HuH-7 (cell line): ENCODE results near the gene TBK1.

ENCODE experiments used
- DNase-seq: peaks from one replicate; pipeline ENCODE4 v3.0.0; 2011; ENCODE audit warnings: low spot score

Gene TBK1

DNA sequence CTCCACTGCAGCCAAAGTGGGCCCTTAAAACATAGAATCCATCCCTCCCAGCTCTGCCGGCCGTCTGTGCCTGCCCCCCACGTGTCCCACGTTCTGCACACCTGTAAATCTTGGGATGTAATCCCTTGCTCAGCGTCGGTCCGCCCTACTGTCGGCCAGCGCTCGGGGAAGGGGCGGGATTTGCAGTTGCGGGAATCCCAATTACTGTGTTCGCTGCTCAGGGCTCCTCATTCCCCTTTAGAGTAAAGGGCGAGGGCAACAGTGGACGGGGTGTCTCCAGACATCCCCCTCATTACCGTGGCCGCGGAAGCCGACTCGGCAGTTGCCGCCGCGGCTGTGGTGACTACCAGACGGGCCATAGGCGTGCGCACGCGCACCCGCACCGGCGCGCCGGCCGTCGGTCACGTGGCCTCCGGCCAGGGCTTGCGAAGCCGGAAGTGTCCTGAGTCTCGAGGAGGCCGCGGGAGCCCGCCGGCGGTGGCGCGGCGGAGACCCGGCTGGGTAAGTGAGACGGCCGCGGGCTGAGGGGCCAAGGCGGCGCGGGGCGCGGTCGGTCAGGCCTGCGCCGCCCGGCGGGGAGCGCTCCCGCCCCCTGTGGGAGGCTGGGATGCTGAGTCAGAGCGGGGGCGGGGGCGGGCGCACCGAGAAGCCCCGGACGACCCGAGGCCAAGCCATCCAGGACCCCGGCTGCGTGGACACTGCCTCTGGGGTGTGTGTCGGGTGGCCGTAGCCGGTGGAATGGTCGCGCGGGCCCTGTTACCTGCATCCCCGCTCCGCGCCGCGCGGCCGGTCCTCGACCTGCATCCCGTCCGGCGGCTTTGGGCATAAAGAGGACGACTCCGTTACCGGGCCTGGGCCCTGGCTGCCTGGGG is at the start of gene TBK1:
Gene TBK1 (plus strand): TSS at position 434 of the 872 bp plus-strand sequence. CDS start 3,751 bp downstream, outside the sequence.
- DNase-seq = peak; percentile 92

DNA sequence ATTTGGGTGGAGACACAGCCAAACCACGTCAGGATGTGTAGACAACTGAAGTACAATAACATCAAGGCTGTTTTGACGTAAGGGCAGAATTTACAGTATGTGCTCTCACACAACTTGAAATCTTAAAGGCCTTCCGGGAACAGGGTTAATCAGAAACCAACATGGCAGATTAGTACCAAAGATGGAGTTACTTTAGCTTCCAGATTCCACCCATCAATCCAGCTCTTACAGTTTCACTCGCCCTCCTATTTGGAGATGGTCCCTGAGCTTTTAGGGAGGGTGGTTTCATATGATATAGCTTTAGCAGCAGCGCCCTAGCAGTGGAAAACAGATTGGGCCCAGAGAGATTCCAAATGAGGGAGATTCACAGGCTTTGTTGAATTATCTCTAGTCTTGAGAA is 49.7 kb upstream of the TBK1 start:
- DNase-seq = no peak

DNA sequence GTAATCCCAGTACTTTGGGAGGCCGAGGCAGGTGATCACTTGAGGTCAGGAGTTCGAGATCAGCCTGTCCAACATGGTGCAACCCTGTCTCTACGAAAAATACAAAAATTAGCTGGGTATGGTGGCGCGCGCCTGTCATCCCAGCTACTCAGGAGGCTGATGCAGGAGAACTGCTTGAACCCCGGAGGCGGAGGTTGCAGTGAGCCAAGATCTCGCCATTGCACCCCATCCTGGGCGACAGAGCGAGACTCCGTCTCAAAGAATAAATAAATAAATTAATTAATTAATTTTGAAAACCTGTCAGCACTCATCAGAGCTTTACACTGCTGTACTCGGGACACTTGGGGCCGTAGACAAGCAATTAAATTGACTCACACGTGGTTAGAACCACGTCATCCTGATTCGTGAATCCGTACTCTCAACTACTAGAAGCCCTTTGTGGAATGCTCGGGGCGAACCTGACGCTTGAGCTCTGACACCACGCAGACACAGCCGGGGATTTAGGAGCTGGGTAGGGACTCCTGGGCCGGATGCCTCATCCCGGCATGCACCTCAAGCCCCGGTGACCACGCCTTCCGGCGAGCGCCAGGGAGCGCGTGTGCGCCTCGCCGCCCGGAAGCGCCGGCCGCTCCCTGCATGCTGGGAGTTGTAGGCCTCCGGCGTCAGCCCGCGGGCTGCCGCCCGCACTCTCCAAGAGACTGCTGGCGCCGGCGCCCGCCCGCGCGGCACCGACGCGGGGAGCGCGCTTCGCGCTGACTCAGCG is 48.0 kb upstream of the TBK1 start, which contains the start of gene XPOT:
Gene XPOT (plus strand): TSS at position 686 of the 763 bp plus-strand sequence. CDS start 5,644 bp downstream, outside the sequence.
- DNase-seq = peak; percentile 97

DNA sequence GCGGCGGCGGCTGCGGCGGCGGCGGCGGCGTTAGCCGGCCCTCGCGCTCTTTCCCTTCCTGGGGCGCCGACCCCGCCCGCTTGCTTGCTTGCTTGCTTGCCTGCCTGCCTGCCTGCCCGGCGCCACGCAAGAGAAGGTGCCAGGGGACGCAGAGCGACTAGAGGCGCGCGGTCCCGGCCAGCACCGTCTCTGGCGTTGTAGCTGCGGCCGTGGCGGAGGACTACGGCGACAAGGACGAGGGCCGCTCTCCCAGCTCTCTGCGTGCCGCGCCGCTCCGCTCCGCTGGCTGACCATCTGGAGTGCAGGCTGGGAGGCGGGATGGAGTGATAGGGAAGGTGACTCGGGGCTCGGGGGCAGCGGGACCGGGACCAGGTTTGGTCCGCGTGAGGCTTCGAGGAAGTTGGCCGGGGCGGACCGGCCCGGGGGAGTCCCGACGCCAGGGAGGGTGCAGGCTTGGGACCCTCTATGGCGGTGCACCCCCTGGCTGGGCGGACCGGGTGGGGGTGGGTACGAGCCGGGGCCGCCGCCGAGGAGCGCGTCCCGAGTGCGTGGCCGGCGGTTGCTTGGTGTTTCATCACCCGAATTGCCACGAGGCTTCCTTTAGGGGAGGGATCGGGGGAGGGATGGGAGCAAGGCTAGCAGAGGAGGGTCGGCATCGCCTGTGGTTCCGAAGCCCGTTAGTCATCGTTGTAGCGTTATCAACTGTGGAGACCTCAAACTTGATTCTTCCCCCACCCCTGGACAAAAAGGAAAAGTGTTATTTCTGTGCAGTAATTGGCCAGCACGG is 47.3 kb upstream of the TBK1 start:
- DNase-seq = peak; percentile 79

DNA sequence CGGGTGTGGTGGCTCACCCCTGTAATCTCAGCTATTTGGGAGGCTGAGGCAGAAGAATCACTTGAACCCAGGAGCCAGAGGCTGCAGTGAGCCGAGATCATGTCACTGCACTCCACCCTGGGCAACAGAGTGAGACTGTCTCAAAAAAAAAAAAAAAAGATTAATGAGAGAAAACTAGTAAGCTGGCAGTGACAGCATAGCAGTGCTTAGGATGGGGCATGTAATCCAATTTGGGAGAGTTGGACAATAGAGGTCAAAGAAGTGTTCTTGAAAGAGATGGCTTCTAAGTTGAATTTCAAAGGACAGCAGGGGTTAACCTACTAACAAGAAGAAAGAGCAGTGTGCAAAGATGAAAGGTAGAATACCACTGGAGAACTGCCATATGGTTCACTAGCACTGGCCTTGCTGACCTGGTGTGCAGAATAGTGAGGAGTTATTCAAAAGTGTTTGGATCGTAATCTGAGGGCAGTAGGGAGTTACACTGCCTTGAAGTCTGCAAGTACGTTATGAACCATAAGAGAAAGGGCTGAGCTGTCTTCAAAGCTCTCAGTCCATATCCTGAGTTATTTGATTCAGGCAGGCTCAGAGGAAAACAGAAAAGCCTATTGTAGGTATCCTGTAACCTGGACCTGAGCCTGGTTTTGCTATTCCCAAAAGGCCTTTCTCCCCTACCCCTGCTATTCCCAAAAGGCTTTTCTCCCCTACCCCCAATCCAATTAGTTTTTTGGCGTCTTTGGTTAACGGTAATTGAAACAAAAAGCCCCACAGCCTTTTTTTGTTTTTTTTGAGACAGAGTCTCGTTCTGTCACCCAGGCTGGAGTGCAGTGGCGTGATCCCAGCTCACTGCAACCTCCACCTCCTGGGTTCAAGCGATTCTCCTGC is 44.3 kb upstream of the TBK1 start:
- no peak for DNase-seq

DNA sequence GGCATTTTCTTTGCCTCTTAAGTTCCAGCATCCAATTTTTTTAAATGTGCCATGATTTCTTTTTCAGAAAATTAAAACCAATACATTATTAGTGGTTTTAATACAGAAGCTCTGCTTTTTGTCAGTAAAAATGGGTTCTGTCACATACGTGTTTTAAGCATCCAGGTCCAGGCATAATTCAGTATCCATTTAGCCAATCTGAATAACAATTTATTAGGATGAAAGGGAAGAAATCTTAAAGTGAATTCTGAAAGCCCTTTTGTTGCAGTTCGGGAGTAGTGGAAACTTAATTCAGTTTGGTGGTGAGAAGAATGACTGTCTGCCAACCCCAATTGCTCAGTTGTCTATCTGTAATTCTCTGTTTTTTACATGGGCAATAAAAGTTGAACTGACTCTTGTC is 40.5 kb upstream of the TBK1 start:
- no peak for DNase-seq

DNA sequence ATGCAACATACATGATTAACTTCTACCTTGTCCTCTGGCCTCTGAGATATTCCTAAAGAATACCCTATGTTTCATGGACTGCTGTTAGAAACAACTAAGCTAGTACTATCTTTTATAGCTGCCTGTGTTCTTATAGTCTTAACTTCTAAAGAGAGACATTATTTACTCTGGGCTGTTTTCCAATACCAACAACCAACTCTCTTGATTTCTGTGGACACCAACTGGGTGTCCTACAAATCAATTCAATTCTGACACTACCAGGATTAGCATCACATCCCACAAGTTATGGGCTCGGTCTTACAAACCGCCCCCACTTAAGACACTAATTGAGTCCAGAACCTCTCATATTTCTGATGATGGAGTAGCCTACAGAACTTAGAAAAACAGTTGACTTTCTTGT is 39.5 kb upstream of the TBK1 start:
- no peak for DNase-seq

DNA sequence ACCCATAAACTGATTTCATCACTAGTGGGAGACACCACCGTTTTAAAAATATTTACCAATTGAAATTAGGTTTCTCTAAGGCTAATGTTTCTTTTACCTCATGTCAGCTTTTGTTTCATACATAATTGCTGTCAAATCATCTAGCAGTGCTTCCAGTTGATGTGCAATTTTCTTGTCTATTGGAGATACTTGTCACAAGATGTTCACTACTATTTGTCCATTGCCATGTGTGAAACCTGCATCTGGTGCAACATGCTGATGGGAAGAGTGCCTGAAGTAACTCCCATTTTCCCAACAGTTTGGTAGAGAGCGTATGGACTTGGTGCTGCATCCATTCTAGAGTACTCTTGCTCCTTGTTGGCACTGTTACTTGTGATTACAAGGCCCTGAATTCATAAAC is 38.0 kb upstream of the TBK1 start:
- DNase-seq = no peak

DNA sequence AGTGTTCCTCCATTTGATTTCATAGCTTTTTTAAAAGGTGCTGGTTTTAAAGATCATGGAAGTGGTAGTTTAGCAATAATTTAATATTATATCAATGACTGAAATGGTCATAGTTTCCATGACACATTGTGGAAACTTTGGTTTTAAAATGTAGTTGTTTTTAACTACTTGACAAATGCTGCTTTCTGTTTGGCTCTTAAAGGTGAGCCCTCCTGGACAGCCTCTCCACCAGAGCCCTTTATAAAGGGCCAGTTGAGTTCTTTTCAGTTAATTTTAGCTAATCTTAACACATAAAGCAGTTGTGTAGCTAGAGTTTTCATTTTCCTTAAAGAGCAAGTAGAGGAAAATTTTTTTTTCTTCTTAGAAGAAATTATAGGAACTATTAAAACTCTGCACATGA is 33.7 kb upstream of the TBK1 start:
- no peak for DNase-seq

DNA sequence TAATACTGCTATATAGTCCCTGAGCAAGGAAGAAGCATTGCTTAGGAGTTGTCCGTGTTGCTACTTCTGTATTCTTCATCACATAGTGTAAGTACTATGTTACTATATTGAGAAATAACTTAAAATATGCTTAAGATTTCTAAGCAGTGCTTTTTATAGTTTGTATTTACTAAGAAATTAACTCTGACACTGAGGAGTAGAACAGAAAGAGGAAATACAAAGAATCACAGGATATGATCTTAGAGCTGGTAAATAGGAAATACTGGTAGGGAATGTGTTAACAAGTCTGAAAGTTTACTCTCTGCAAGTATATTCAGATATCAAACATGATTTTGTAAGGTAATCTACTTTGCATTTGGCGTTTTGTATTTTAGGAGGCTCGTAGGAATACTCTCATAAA is 32.2 kb upstream of the TBK1 start:
- no peak for DNase-seq

DNA sequence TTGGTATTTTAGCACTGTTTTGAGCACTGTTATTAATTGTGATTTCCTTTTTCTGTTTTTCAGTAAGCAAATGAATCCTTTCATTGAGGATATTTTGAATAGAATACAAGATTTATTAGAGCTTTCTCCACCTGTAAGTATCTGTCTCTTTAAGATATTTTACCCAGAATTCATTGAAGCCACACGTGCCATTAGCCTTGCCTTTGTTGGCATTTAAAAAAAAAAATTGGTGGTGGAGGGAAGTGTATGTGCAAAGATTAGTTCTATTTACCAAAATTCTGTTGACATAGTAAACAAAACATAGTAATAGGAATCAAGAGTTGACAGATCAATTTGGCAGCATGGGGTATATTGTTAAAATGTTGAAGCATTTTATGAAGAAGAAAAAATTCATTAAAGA is 23.9 kb upstream of the TBK1 start:
- no peak for DNase-seq

DNA sequence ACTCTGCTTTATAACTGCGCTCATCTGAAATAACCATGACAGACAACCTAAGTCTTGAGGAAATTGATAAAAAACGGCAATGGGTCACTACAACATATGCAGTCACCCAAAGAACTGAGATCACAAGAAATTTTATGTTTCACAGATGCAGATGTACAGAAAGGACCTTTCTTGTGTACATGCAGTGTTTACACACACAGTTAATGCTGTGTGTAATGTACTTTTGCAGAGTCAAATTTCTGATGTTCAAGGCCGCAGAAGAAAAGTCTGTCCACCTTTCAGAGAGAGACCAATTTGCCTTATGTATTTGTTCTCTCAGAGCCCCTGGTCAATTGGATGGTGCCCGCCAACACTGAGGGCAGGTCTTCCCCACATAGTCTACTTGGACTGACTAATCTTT is 23.0 kb upstream of the TBK1 start:
- no peak for DNase-seq

DNA sequence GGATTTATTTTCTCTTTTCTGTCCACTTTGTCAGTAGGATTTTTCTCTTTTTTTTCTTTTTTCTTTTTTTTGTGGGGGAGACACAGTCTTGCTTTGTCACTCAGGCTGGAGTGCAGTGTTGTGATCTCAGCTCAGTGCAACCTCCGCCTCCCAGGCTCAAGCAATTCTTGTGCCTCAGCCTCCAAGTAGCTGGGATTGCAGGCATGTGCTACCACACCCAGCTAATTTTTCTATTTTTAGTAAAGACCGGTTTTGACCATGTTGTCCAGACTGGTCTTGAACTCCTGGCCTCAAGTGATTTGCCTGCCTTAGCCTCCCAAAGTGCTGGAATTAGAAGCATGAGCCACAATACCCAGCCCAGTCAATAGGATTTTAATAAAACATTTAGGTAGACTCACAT is 21.0 kb upstream of the TBK1 start:
- DNase-seq = no peak

DNA sequence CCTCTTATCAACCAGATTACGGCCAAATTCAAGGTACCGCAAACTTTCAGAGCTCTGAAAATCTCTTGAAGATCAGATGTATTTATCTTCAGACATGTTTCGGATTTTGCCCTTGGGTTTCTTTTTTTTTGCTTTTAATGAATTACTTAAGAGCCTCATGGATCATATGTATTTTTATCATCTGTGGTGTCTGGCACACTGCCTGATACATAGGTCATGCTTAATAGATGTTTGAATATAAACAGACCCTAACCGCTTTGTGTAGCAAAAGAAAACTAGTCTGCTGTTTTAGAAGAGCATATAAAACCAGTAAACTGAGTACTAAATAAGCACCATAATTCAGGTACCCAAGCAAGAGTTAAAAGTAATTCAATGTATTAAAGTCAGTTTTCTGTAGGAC is 20.1 kb upstream of the TBK1 start:
- no peak for DNase-seq

DNA sequence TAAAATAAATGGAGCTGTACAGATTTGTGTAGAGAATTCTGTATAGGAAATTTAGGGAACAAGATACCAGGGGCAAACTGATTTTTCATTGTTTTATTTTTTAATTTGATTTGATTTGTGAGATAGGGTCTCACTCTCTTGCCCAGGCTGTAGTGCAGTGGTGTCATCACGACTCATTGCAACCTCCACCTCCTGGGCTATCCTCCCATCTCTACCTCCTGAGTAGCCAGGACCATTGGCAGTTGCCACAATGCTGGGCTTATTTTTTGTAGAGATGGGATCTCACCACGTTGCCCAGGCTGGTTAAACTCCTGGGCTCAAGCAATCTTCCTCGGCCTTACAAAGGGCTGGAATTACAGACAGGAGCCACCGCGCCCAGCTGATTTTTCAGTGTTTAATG is 18.0 kb upstream of the TBK1 start:
- DNase-seq = no peak

DNA sequence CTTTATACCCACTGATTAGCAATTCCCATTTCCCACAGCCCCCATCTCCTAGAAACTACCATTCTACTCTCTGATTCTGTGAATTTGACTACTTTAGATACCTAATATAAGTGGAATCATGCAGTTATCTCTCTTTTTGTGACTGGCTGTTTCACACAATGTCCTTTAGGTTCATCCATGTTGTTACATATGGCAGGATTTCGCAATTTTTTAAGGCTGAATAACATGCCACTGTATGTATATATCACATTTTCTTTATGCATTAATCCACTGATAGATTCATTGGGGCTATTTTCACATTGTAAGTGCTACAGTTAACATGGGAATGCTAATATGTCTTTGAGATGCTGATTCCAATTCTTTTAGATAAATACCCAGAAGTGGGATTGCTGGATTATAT is 11.8 kb upstream of the TBK1 start:
- DNase-seq = no peak

DNA sequence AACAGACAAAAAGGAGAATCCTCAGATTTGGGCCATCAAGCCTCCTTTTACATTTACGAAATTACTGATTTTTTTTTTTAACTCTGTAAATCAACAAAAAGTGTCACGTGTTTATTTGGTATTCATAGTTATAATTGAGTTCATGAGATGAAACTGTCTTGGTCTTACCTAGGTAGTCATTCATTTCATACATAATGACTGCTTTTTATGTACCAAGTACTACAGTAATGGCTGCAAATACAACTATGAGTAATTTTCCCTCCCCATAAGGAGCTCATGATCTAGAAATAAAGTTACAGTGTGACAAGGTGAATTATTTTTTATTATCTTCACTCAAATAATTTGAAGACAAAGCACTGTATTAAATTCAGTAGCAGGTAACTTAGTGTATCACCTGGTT is 6.4 kb upstream of the TBK1 start:
- no peak for DNase-seq

DNA sequence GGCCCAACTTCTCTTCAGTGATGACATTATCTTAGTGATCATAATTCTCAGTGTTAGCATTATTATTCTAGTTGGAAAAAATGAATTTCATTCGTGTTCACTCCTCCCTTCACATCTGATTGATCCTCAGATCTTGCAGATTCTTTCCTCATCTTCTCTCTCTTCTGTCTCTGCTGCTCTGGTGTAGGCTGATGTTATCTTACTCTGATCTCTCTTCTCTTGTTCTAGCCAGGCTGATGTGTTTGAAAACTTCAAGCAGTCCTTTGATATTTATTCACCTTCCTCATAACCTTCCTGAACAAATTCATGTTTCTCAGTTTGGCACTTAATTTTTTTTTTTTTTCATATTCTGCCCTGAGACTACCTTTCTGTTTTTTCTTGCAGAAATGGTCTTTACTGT is 5.6 kb upstream of the TBK1 start:
- no peak for DNase-seq

DNA sequence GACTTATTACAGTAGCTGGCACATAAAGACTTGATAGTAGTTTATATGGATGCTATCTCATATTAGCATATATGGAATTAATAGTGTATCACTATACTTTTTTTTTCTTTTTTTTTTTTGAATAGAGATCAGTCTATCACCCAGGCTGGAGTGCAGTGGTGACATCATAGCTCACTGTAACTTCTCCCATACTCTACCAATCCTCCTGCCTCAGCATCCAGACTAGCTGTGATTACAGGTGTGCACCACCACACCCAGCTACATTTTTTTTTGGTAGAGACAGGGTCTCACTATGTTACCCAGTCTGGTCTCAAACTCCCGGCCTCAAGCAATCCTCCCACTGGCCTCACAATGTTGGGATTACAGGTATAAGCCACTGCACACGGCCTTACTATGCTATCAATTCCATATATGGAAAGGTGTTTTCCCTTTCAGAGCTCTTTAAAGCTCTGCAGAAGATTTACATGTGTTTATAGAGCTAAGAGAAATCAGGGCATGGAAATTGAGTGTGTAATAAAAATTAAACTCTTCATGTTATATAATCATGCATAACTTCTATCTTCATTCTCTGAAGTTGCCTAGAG is 1.8 kb upstream of the TBK1 start:
- DNase-seq = no peak

DNA sequence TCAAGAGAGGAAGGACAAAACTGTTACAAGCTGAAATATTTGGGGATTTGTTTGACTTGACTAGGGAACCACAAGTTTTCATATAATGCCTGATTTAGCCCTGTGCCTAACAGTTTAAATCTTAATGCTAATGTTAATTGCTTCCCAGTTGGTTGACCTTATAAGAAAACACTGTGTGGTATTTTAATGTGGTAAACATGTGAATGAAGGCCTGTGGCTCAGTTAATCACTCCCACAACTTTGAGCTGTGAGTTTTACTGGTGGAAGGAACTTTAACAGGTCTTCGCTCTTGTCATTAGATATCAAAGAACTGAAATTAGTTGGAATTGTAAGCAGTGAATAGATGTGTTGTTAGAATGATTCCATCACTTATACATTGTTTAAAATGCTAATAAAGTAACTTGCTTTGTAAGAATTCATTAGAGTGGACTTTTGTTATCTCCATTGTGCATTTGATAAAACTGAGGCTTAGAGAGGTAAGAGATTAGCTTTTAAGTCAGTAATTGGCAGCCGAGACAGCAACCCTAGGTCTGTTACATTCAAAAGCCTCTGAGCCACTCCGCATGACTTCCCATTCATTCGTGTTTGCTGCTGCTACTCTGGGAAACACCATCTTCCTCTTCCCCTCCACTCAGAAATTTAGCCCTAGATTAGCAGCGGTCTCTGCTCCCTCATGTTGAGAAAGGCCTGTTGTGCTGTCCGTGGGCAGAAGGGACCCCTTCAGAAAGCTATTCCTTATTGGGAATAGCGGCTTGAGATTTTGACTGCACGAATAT is 1.0 kb upstream of the TBK1 start:
- peak; percentile 12 for DNase-seq
